ENCODE measurements around the gene TCF25. TPM values are rescaled to one million over a fixed set of nuclear protein-coding genes. Genes with fewer than 3 reads are reported as not detected.

The TCF25 gene
- total RNA-seq, 1 donor from 2014 or later: 162 TPM

GRCh38 chr16:89892055-89892630 lies 18.8 kb downstream of the TCF25 start:
- Histone ChIP-seq H3K27ac (no peak overlapping the region), H3K4me1 (no peaks in the 10 kb centered on the region), H3K27me3 (no peaks in the 10 kb centered on the region), H3K4me3 (no peak overlapping the region), H3K9me3 (no peaks in the 10 kb centered on the region), H3K36me3 (peaks cover 100% of the 10 kb centered on the region)
- intact Hi-C loops (cut with DNase I): no loop called here
- DNase-seq: no peak
- no peak for ATAC-seq
- TF ChIP-seq, protein P1, sequence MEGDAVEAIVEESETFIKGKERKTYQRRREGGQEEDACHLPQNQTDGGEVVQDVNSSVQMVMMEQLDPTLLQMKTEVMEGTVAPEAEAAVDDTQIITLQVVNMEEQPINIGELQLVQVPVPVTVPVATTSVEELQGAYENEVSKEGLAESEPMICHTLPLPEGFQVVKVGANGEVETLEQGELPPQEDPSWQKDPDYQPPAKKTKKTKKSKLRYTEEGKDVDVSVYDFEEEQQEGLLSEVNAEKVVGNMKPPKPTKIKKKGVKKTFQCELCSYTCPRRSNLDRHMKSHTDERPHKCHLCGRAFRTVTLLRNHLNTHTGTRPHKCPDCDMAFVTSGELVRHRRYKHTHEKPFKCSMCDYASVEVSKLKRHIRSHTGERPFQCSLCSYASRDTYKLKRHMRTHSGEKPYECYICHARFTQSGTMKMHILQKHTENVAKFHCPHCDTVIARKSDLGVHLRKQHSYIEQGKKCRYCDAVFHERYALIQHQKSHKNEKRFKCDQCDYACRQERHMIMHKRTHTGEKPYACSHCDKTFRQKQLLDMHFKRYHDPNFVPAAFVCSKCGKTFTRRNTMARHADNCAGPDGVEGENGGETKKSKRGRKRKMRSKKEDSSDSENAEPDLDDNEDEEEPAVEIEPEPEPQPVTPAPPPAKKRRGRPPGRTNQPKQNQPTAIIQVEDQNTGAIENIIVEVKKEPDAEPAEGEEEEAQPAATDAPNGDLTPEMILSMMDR (IDR thresholded peaks at IDR 0.05): no peak

DNA sequence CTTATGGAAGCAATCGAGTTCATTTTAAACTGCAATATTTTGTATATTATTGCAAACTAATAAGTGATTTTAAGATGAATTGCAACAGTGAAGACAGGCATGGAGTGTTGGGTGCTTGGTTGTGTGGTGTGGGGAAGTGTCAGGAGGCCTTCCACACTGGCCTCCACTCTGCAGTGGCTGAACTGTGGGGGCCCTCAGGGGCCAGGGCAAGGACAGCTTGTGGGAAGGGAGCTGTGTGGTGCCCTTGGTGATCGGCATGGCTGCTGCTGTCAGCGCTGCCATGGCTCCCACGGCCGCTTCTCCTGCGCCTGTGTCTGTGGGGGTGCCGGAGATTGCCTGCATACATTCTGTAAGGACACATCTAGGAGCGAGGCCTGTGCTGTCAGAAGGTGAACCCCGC lies 19.2 kb downstream of the TCF25 start:
- Histone ChIP-seq H3K4me1 (no peaks in the 10 kb centered on the region), H3K27ac (no peak overlapping the region), H3K27me3 (no peaks in the 10 kb centered on the region), H3K9me3 (no peaks in the 10 kb centered on the region), H3K36me3 (peaks cover 100% of the 10 kb centered on the region), H3K4me3 (no peak overlapping the region)
- ATAC-seq (no peak), DNase-seq (no peak)
- TF ChIP-seq, protein P1 (IDR thresholded peaks at IDR 0.05): no peak
- intact Hi-C loops (cut with DNase I): no loop called here

- Histone ChIP-seq H3K4me3 (no peak overlapping the region), H3K9me3 (no peaks in the 10 kb centered on the region), H3K36me3 (peaks cover 100% of the 10 kb centered on the region), H3K27me3 (no peaks in the 10 kb centered on the region), H3K27ac (no peak overlapping the region), H3K4me1 (no peaks in the 10 kb centered on the region)
- TF ChIP-seq, protein P1 (IDR thresholded peaks at IDR 0.05): no peak
- ATAC-seq: peak; percentile 31
- intact Hi-C loops (cut with DNase I): no loop called here
- DNase-seq: no peak
Measured at GRCh38 chr16:89893642-89894548, 20.5 kb downstream of the TCF25 start.

DNA sequence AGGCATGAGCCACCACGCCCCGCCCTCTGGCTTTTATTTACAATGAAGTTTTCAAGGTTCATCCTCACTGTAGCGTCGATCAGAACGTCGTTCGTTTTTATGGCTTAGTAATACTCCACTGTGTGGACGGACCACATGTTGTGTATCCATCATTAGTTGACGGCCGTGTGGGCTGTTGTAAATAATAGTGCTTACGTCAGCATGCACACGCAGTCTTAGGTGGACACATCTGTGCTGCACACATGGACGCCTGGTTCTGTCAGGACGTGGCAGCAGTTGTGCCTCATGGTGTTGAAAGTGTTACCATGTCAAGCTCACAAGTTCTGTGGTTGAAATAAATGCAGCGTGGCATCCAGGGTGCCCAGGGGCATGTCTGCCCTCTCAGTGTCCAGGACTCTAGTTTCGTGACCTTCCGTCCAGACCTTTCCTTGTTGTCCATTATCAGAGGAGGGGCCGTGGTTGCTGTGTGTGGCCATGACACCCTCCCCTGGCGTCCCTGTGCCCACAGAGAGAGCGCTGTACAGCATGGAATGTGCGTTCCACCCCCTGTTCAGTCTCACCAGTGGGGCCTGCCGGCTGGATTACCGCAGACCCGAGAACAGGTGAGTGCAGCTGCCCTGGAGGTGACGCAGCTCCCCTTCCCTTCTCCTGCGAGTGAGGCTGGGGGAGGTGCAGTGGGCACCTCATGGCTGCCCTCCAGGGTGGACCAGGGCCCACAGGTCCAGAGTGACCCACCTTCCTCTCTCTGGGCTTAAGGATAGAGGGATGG lies 22.3 kb downstream of the TCF25 start:
- Histone ChIP-seq H3K27ac (no peak overlapping the region), H3K4me1 (no peaks in the 10 kb centered on the region), H3K9me3 (no peaks in the 10 kb centered on the region), H3K4me3 (no peak overlapping the region), H3K27me3 (no peaks in the 10 kb centered on the region), H3K36me3 (peaks cover 100% of the 10 kb centered on the region)
- ATAC-seq (no peak), DNase-seq (no peak)
- intact Hi-C loops (cut with DNase I): no loop called here
- TF ChIP-seq, protein P1 (IDR thresholded peaks at IDR 0.05): no peak

- ATAC-seq (no peak), DNase-seq (no peak)
- Histone ChIP-seq H3K27ac (no peak overlapping the region), H3K27me3 (no peaks in the 10 kb centered on the region), H3K4me1 (no peaks in the 10 kb centered on the region), H3K9me3 (no peaks in the 10 kb centered on the region), H3K4me3 (no peak overlapping the region), H3K36me3 (peaks cover 91% of the 10 kb centered on the region)
- TF ChIP-seq, protein P1 (IDR thresholded peaks at IDR 0.05): no peak
- intact Hi-C loops (cut with DNase I): no loop called here
Measured at GRCh38 chr16:89897204-89897603, 23.8 kb downstream of the TCF25 start.
